Muscle layer of duodenum (tissue), 2 donors: ENCODE measurements around the gene TMEM178A.

Experiments used
- H3K27ac ChIP-seq: one replicate; pipeline ENCODE4 v1.7.0; 2013; ENCODE audit warnings: mild to moderate bottlenecking, low read length
- H3K27me3 ChIP-seq: one replicate; pipeline ENCODE4 v1.7.0; 2013; ENCODE audit warnings: low read depth, mild to moderate bottlenecking, control low read depth, low read length
- H3K36me3 ChIP-seq, 2 donors: one replicate each; pipeline ENCODE4 v1.7.0; 2013; ENCODE audit warnings: low read length in 2 of 2, control low read depth in 1 of 2, mild to moderate bottlenecking in 1 of 2; ENCODE audit not compliant: insufficient read depth in 2 of 2, control insufficient read depth in 1 of 2
- H3K4me1 ChIP-seq, 2 donors: one replicate each; pipeline ENCODE4 v1.7.0; 2013; ENCODE audit warnings: low read length in 2 of 2, mild to moderate bottlenecking in 2 of 2, control low read depth in 1 of 2, moderate library complexity in 1 of 2; ENCODE audit not compliant: insufficient read depth in 2 of 2, control insufficient read depth in 1 of 2
- H3K4me3 ChIP-seq, 2 donors: one replicate each; pipeline ENCODE4 v1.7.0; 2013; ENCODE audit warnings: low read length in 2 of 2, low read depth in 1 of 2, mild to moderate bottlenecking in 1 of 2
- H3K9me3 ChIP-seq, 2 donors: one replicate each; pipeline ENCODE4 v1.7.0; 2013; ENCODE audit warnings: low read length in 2 of 2, control low read depth in 1 of 2, mild to moderate bottlenecking in 1 of 2; ENCODE audit not compliant: control insufficient read depth in 1 of 2
- donor health status: healthy.

TMEM178A gene

DNA sequence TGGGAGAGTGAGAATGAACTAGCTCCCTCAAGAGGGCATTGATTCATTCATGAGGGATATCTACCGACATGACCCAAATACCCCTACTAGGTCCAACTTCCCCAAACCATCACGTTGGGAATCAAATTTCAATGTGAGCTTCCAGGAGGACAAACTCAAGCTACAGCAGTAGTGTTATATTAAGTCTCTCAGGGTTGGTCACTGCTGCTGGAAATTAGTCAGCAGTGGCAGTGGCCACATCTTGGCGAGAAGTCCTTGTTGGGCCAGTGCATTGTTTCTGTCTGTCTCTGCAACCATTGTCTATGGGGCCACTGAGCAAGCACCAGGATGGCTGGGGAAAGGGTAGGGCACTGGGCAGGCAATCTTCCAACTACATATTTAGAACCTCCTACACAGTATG, 65.8 kb downstream of the TMEM178A start:
- Histone ChIP-seq H3K9me3 (no peaks in the 10 kb centered on the region), H3K27me3 (no peaks in the 10 kb centered on the region), H3K4me1 (no peaks in the 10 kb centered on the region), H3K36me3 (peaks cover 18 to 23% of the 10 kb centered on the region in 2 donors), H3K4me3 (no peak overlapping the region), H3K27ac (no peak overlapping the region)

DNA sequence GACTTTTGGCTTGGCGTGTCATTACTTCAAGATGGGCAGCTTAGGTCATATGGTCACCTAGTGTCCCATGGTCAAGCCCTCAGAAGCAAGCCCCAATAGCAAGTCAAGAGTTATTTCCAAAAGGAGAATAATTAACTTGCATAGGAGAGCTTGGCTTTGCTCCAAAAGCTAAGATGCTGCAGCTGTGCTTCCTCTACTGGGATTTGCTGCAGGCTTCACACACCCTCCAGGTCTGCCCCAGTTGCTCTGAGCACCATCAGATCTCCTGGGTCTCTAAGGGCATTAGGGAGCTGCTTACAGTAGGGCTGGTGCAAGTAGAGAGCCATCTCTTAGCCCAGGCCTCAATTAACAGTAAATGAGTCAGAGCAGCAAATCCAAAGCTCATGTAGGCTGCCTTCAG, 66.8 kb downstream of the TMEM178A start:
- Histone ChIP-seq H3K4me3 (no peak overlapping the region), H3K9me3 (no peaks in the 10 kb centered on the region), H3K4me1 (no peaks in the 10 kb centered on the region), H3K36me3 (peaks cover 26 to 31% of the 10 kb centered on the region in 2 donors), H3K27me3 (no peaks in the 10 kb centered on the region), H3K27ac (no peak overlapping the region)

DNA sequence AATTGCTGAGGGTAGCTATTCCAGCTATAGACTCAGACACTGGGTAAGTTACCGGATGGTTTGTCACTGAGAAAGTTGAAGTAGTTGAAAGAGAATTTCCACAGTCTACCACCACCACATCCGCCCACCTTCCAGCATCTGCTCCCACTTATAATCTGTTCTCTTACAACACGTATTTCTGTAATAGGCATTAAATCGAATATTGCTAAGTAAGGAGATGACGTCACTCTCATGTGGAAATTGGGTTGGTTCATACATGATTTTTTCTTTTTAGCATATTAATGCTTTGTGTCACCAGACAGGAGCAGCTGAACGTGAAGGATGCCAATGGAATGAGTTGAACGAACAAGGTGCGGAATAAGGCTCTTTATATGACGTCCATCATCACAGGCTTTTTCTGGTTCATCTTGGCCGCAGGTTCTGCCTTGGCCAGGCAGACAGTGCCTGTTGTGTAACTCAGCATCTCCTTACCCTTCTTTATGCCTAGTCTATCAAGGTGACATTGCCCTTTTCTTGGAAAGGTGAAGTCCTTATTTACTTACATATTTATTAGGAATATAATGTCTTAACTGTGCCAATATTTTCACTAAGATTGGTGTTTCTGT, 67.5 kb downstream of the TMEM178A start:
- Histone ChIP-seq H3K27me3 (no peaks in the 10 kb centered on the region), H3K4me1 (no peaks in the 10 kb centered on the region), H3K9me3 (no peaks in the 10 kb centered on the region), H3K36me3 (peaks cover 29 to 37% of the 10 kb centered on the region in 2 donors), H3K4me3 (no peak overlapping the region), H3K27ac (no peak overlapping the region)

DNA sequence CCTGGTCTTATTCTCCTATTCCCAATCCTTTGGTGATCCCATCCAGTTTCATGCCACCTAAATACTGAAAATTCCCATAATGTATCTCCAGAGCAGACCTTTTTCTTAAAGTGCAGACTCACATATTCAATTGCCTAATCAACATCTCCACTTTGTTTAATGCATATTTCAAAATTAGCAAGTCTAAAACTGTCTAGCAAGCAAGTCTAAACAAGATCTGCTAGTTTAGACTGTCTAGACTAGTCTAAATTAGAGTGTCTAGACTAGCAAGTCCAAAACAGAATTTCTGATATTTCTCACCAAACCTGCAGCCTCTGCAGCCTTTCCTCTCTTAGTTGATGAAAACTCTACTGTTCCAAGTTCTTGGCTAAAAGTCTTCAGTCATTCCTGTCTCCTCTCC, 68.7 kb downstream of the TMEM178A start:
- no peaks in the 10 kb centered on the region for H3K9me3 ChIP-seq
- no peak overlapping the region for H3K4me3 ChIP-seq
- no peak overlapping the region for H3K27ac ChIP-seq
- H3K4me1 ChIP-seq, result no peaks in the 10 kb centered on the region
- H3K36me3 ChIP-seq, result peaks cover 36 to 37% of the 10 kb centered on the region in 2 donors
- H3K27me3 ChIP-seq, result no peaks in the 10 kb centered on the region

DNA sequence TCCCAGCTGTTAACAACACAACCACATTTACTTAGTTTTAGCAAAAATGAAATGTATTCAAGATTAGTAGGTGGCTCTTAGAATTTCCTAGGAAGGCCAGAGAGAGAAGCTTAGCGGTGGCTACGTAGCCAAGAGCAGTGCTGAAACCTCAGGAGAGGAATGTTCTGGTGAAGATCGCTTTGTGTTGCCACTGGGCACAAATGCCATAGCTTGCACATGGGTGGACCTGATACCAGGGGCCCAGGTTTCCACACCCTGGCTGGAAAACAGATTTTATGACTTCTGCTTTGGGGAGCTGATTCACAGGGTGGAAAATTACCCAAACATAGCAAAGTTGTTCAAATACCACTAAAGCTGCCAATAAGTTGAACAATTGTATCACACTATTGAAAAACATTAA, 69.9 kb downstream of the TMEM178A start:
- H3K36me3 ChIP-seq, result peaks cover 36 to 39% of the 10 kb centered on the region in 2 donors
- H3K4me3 ChIP-seq, result no peak overlapping the region
- H3K9me3 ChIP-seq, result no peaks in the 10 kb centered on the region
- H3K27ac ChIP-seq, result no peak overlapping the region
- no peaks in the 10 kb centered on the region for H3K4me1 ChIP-seq
- no peaks in the 10 kb centered on the region for H3K27me3 ChIP-seq

DNA sequence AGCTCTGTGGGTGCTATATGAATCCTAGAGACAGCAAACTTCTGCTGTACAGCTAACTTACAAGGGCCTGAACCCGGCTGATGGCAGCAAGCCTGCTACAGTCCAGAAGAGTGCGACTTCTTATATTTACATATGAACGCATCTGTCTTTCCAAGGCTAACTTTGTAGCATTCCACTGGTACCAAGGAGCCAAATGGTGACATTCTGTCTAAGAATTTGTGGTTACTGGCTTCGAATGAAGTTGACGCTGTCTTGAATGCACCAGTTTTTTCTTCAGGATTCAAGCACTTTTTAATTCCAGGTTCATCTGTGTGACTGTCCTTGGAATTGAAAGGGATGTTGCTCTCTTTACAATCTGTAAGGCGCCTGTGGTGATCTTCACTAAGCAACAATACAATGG, 70.9 kb downstream of the TMEM178A start:
- Histone ChIP-seq H3K9me3 (no peaks in the 10 kb centered on the region), H3K36me3 (peaks cover 37 to 44% of the 10 kb centered on the region in 2 donors), H3K27ac (no peak overlapping the region), H3K4me3 (no peak overlapping the region), H3K4me1 (no peaks in the 10 kb centered on the region), H3K27me3 (no peaks in the 10 kb centered on the region)

DNA sequence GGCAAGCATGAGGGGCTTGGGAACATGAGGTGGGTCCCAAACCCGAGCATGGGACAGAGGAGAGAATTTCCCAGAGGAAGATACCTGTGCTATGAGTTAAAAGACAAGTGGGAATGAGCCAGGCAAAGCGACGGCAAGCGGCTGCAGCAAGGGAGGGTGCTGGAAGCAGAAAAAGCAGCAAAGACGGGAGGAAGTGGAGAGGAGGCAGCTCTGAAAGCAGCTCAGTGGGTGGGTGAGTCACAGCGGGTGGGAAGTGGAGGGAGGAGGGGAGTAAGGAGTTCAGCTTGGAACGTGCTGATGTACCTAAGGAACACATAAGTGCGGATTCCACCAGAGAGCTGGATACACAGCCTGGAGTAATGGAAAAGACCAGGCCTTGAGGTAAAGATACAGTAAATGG, 71.9 kb downstream of the TMEM178A start:
- no peak overlapping the region for H3K4me3 ChIP-seq
- H3K9me3 ChIP-seq, result no peaks in the 10 kb centered on the region
- H3K27me3 ChIP-seq, result no peaks in the 10 kb centered on the region
- H3K4me1 ChIP-seq, result no peaks in the 10 kb centered on the region
- no peak overlapping the region for H3K27ac ChIP-seq
- H3K36me3 ChIP-seq, result peaks cover 41 to 44% of the 10 kb centered on the region in 2 donors

DNA sequence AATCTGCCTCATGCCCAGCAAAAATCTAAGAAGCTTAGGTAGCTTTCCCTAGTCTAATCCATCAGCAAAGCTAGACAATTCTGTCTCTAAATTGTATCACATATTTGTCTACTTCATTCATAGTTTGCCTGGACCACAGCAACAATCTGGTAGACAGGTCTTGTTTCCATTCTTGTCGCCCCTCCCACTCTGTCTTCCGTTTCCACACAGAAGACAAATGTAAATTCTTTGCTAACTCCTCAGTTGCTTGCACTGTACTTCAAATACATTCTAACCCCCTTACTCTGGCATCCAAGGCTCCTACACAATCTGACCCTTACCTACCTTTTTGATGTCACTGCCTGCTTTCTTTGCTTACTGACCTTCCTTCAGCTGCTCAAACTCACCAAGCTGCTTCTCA, 73.2 kb downstream of the TMEM178A start:
- no peaks in the 10 kb centered on the region for H3K4me1 ChIP-seq
- peaks cover 44 to 54% of the 10 kb centered on the region in 2 donors for H3K36me3 ChIP-seq
- H3K27ac ChIP-seq, result no peak overlapping the region
- H3K4me3 ChIP-seq, result no peak overlapping the region
- H3K9me3 ChIP-seq, result no peaks in the 10 kb centered on the region
- H3K27me3 ChIP-seq, result no peaks in the 10 kb centered on the region

DNA sequence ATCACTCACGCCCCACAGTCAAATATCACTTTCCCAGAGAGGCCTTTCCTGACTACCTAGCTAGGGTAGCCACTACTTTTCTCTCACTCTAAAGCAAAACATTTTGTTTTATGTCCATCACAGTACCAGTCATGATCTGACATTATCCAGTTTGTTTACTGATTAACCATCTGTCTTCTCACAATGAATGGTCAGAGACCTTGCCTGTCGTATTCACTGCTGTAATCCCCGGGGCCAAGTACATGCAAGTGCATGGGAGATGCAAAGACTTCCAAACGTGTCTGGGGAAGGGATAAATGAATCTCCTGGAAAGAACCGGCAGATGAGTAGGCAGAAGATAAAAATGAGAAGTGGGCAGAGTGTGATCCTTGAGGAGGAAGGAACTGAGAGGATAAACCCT, 73.7 kb downstream of the TMEM178A start:
- Histone ChIP-seq H3K4me1 (no peaks in the 10 kb centered on the region), H3K27me3 (no peaks in the 10 kb centered on the region), H3K9me3 (no peaks in the 10 kb centered on the region), H3K36me3 (peaks cover 44 to 54% of the 10 kb centered on the region in 2 donors), H3K27ac (no peak overlapping the region), H3K4me3 (no peak overlapping the region)

DNA sequence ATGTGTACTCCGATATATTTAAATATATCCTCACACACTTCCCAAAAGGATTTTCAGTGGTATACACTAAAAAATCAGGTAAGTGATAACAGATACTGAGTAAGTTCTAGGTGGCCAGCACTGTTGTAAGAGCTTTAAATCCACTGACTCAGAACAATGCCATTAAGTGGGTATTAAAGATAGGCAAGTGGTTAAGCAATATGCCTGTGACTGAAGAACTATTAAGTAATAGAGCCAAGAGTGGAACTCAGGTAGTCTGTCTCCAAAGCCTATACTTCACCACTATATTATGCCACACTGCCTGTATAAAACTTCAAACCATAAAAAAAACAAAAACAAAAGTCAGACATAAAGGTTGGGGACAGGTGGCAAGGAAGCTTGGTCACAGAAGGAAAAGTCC, 76.2 kb downstream of the TMEM178A start:
- Histone ChIP-seq H3K36me3 (peaks cover 26 to 43% of the 10 kb centered on the region in 2 donors), H3K4me3 (no peak overlapping the region), H3K27me3 (no peaks in the 10 kb centered on the region), H3K4me1 (no peaks in the 10 kb centered on the region), H3K9me3 (no peaks in the 10 kb centered on the region), H3K27ac (no peak overlapping the region)

DNA sequence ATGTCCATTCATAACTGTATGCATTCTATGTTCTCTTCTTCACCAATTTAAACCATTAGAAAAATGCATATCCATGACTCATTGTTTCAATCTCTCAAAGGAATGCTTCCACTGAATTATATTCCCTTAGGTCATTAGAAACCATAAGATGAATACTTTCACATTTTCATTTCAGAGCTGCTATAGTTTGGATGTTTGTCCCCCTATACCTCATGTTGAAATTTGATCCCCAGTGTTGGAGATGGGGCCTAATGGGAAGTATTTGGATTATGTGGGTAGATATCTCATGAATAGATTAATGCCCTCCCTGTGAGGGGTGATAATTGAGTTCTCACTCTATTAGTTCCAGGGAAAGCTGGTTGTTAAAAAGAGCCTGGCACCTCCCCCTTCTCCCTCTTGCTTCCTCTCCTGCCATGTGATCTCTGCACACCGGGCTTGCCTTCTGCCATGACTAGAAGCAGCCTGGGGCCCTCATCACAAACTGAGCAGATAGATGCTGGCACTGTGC, 77.6 kb downstream of the TMEM178A start:
- H3K9me3 ChIP-seq, result no peaks in the 10 kb centered on the region
- H3K36me3 ChIP-seq, result peaks cover 19 to 33% of the 10 kb centered on the region in 2 donors
- H3K4me1 ChIP-seq, result no peaks in the 10 kb centered on the region
- H3K27me3 ChIP-seq, result no peaks in the 10 kb centered on the region
- no peak overlapping the region for H3K27ac ChIP-seq
- no peak overlapping the region for H3K4me3 ChIP-seq

DNA sequence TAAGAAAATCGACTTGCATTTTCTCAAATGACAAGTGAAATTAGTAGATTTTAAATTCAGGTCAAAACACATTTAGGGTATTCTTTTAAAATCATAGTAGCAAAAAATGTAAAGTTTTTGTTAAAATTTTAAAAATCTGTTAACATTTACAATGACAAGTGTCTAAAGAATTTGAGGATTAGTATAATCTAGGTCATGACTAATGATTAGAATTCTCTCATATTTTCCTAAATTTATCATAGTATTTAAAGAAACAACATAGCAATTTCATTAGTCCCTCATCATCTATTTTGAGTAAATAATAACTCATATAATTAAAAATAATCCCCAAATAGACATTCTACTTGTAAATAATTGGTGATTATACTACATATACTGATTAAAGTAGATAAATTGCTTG, 89.7 kb downstream of the TMEM178A start:
- Histone ChIP-seq H3K4me3 (no peak overlapping the region), H3K4me1 (no peaks in the 10 kb centered on the region), H3K27ac (no peak overlapping the region), H3K9me3 (no peaks in the 10 kb centered on the region), H3K36me3 (peaks cover 45 to 75% of the 10 kb centered on the region in 2 donors), H3K27me3 (no peaks in the 10 kb centered on the region)
